HEK293T (cell line): ENCODE results near the gene HK2.

Source experiments
- ARNT ChIP-seq: fragments of 450-650 bp; IDR thresholded peaks from 2 replicates; pipeline ENCODE4 v1.6.1; 2017; ENCODE audit warnings: mild to moderate bottlenecking
- BHLHE40 ChIP-seq: fragments of 450-650 bp; IDR thresholded peaks from 2 replicates; pipeline ENCODE4 v1.6.1; 2016; ENCODE audit warnings: mild to moderate bottlenecking, moderate library complexity, borderline replicate concordance
- CTBP1 ChIP-seq: fragments of 450-650 bp; IDR thresholded peaks from 2 replicates; pipeline ENCODE4 v1.6.1; 2016; ENCODE audit warnings: borderline replicate concordance
- ELF4 ChIP-seq: fragments of 450-650 bp; IDR thresholded peaks from 2 replicates; pipeline ENCODE4 v1.6.1; 2017; ENCODE audit warnings: antibody characterized with exemption
- FOXA1 ChIP-seq: fragments of 450-650 bp; IDR thresholded peaks from 2 replicates; pipeline ENCODE4 v1.6.1; 2016; ENCODE audit warnings: mild to moderate bottlenecking
- FOXK2 ChIP-seq: fragments of 450-650 bp; IDR thresholded peaks from 2 replicates; pipeline ENCODE4 v1.6.1; 2016; ENCODE audit warnings: mild to moderate bottlenecking
- FOXM1 ChIP-seq: fragments of 450-650 bp; IDR thresholded peaks from 2 replicates; pipeline ENCODE4 v1.6.1; 2017; ENCODE audit warnings: mild to moderate bottlenecking, borderline replicate concordance
- HDGF ChIP-seq: fragments of 450-650 bp; IDR thresholded peaks from 2 replicates; pipeline ENCODE4 v1.6.1; 2017; ENCODE audit warnings: antibody characterized with exemption, borderline replicate concordance
- LEF1 ChIP-seq: fragments of 450-650 bp; IDR thresholded peaks from 2 replicates; pipeline ENCODE4 v1.6.1; 2017; ENCODE audit warnings: mild to moderate bottlenecking, borderline replicate concordance
- NFRKB ChIP-seq: fragments of 450-650 bp; IDR thresholded peaks from 2 replicates; pipeline ENCODE4 v1.6.1; 2016; ENCODE audit warnings: mild to moderate bottlenecking, moderate library complexity
- SP1 ChIP-seq: fragments of 450-650 bp; IDR thresholded peaks from 2 replicates; pipeline ENCODE4 v1.6.1; 2017
- SUZ12 ChIP-seq: fragments of 450-650 bp; IDR thresholded peaks from 2 replicates; pipeline ENCODE4 v1.6.1; 2016; ENCODE audit warnings: mild to moderate bottlenecking
- TARDBP ChIP-seq: fragments of 450-650 bp; IDR thresholded peaks from 2 replicates; pipeline ENCODE4 v1.6.1; 2016

DNA sequence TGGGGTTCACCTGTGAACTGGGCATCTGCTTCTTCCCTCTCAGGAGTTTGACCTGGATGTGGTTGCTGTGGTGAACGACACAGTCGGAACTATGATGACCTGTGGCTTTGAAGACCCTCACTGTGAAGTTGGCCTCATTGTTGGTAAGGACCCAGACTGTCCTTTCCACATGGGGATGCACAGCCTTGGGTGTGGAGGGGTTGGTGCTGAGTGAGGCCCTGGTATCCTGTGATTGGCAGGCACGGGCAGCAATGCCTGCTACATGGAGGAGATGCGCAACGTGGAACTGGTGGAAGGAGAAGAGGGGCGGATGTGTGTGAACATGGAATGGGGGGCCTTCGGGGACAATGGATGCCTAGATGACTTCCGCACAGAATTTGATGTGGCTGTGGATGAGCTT is 52.3 kb downstream of the HK2 start:
- TF ChIP-seq SP1 (no peak), SUZ12 (no peak), ARNT (no peak), BHLHE40 (no peak), NFRKB (no peak), TARDBP (no peak), FOXM1 (no peak), ELF4 (no peak), HDGF (no peak), FOXA1 (no peak), FOXK2 (no peak), CTBP1 (no peak), LEF1 (no peak)
